GM19328 (cell line): ENCODE data around the gene ZBTB39.
"Not testable (repeated sequence)": the region's sequence is repeated elsewhere in the genome, so short reads cannot be mapped to it uniquely, and the experiment has no call there.

Experiments used
- ATAC-seq: cut with Tn5 transposase; IDR thresholded peaks from one replicate; pipeline ENCODE4 v1.9.1; 2021; ENCODE audit warnings: mild to moderate bottlenecking, moderate library complexity; ENCODE audit not compliant: unreplicated experiment

Gene ZBTB39

GRCh38 chr12:56983386-56983785, 23.0 kb downstream of the ZBTB39 start:
- ATAC-seq: no peak

GRCh38 chr12:56982578-56983236, 23.6 kb downstream of the ZBTB39 start:
- ATAC-seq: not testable (repeated sequence)

- ATAC-seq: no peak
These were observed 25.3 kb downstream of the ZBTB39 start for GRCh38 chr12:56980941-56981530.

GRCh38 chr12:56980268-56980667, 26.1 kb downstream of the ZBTB39 start:
- ATAC-seq: no peak

- no peak for ATAC-seq
These were observed 26.7 kb downstream of the ZBTB39 start for GRCh38 chr12:56979628-56980027.

GRCh38 chr12:56978397-56979138, 27.8 kb downstream of the ZBTB39 start:
- ATAC-seq: no peak

GRCh38 chr12:56977361-56977760, 29.0 kb downstream of the ZBTB39 start:
- not testable (repeated sequence) for ATAC-seq

- not testable (repeated sequence) for ATAC-seq
These were observed 32.1 kb downstream of the ZBTB39 start for GRCh38 chr12:56974224-56974623.

- not testable (repeated sequence) for ATAC-seq
These were observed 37.4 kb downstream of the ZBTB39 start for GRCh38 chr12:56968910-56969309.

- ATAC-seq: not testable (repeated sequence)
These were observed 40.2 kb downstream of the ZBTB39 start for GRCh38 chr12:56965997-56966642.

- ATAC-seq: not testable (repeated sequence)
These were observed 41.2 kb downstream of the ZBTB39 start for GRCh38 chr12:56965124-56965523.

- ATAC-seq: not testable (repeated sequence)
These were observed 42.8 kb downstream of the ZBTB39 start for GRCh38 chr12:56963557-56963956.

- ATAC-seq: not testable (repeated sequence)
These were observed 44.1 kb downstream of the ZBTB39 start for GRCh38 chr12:56962247-56962646.

- ATAC-seq: no peak
These were observed 47.9 kb downstream of the ZBTB39 start for GRCh38 chr12:56958422-56958821.

- no peak for ATAC-seq
These were observed 48.9 kb downstream of the ZBTB39 start, which contains the start of gene RDH16 for GRCh38 chr12:56957229-56958052. Gene RDH16, minus strand, starts transcription at chr12:56957608. Its CDS starts 146 bp downstream, at chr12:56957462.

- ATAC-seq: no peak
These were observed 50.6 kb downstream of the ZBTB39 start for GRCh38 chr12:56955631-56956256.

- no peak for ATAC-seq
These were observed 51.4 kb downstream of the ZBTB39 start for GRCh38 chr12:56954958-56955355.

- ATAC-seq: no peak
These were observed 52.0 kb downstream of the ZBTB39 start for GRCh38 chr12:56954057-56954957.

GRCh38 chr12:56953314-56953713, 53.0 kb downstream of the ZBTB39 start:
- no peak for ATAC-seq
